Neural cell (in vitro differentiated cells): ENCODE measurements around the gene C16orf86.
"Not testable (repeated sequence)": the region's sequence is repeated elsewhere in the genome, so short reads cannot be mapped to it uniquely, and the experiment has no call there.

Experiments
- CTCF ChIP-seq: fragments of 450-650 bp; IDR thresholded peaks from 2 replicates; pipeline ENCODE4 v1.5.1; 2014; ENCODE audit warnings: antibody characterized with exemption, mild to moderate bottlenecking, moderate library complexity; ENCODE audit not compliant: poor library complexity, severe bottlenecking
- EP300 ChIP-seq: fragments of 450-650 bp; conservative IDR thresholded peaks from 2 replicates; pipeline ENCODE4 v1.6.1; 2014; ENCODE audit warnings: antibody characterized with exemption, mild to moderate bottlenecking, moderate library complexity; ENCODE audit not compliant: poor library complexity, severe bottlenecking
- EZH2 ChIP-seq: fragments of 200-600, 300-800 bp; shearing (Covaris generic), sonication (generic); IDR thresholded peaks from 2 replicates; pipeline ENCODE4 v1.6.1; 2014; ENCODE audit warnings: antibody characterized with exemption, low read length, borderline replicate concordance, mild to moderate bottlenecking; ENCODE audit not compliant: insufficient read depth, poor library complexity, severe bottlenecking
- MXI1 ChIP-seq: fragments of 450-650 bp; conservative IDR thresholded peaks from 2 replicates; pipeline ENCODE4 v1.6.1; 2014; ENCODE audit warnings: antibody characterized with exemption, mild to moderate bottlenecking; ENCODE audit not compliant: poor library complexity, severe bottlenecking
- POLR2AphosphoS5 ChIP-seq: IDR thresholded peaks from 2 replicates; pipeline ENCODE4 v1.6.1; 2012
- RAD21 ChIP-seq: fragments of 450-650 bp; conservative IDR thresholded peaks from 2 replicates; pipeline ENCODE4 v1.6.1; 2014; ENCODE audit warnings: antibody characterized with exemption, mild to moderate bottlenecking, moderate library complexity
- REST ChIP-seq: IDR thresholded peaks from 2 replicates; pipeline ENCODE4 v1.6.1; 2012; ENCODE audit warnings: borderline replicate concordance
- TAF1 ChIP-seq: IDR thresholded peaks from 2 replicates; pipeline ENCODE4 v1.6.1; 2012; ENCODE audit warnings: low read depth

DNA sequence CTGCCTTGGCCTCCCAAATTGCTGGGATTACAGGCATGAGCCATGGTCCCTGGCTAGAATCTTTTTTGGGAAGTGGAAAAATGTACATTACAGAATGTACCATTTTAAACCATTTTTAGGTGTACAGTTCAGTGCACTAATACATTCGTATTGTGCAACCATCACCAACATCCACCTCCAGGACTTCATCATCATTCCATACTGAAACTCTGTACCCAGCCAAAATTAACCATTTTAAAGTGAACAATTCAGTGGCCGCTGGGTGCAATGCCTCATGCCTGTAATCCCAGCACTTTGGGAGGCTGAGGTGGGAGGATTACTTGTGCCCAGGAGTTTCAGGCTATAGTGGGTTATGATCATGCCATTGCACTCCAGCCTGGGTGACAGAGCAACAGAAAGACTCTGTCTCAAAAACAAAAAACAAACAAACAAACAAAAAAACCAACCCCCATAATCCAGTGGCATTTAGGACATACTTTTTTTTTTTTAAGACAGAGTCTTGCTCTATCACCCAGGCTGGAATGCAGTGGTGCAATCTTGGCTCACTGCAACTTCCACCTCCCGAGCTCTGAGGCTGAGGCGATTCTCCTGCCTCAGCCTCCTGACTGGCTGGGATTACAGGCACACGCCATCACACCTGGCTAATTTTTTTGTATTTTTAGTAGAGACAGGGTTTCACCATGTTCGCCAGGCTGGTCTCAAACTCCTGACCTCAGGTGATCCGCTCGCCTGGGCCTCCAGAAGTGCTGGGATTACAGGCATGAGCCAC lies 27.1 kb downstream of the C16orf86 start:
- not testable (repeated sequence) for TF ChIP-seq CTCF, TAF1, EP300, EZH2, POLR2AphosphoS5, REST, RAD21, MXI1
